A673 (cell line): ENCODE data around the gene BBS4.
"Not testable (repeated sequence)": the region's sequence is repeated elsewhere in the genome, so short reads cannot be mapped to it uniquely, and the experiment has no call there.

Experiments used
- EZH2 ChIP-seq: fragments of 200-600 bp; sonication (generic); IDR thresholded peaks from 2 replicates; pipeline ENCODE4 v1.6.1; 2017; ENCODE audit warnings: borderline replicate concordance, low read depth, mild to moderate bottlenecking, mixed read lengths, antibody characterized with exemption, low read length; ENCODE audit not compliant: poor library complexity, severe bottlenecking
- TF ChIP-seq, protein P1 (sequence below): fragments of 300-800, 200-600 bp; sonication (generic); conservative IDR thresholded peaks from 2 replicates; pipeline ENCODE4 v1.5.1; 2017; ENCODE audit warnings: low read depth, mild to moderate bottlenecking, antibody characterized with exemption, low read length, moderate library complexity, mixed read lengths

DNA sequence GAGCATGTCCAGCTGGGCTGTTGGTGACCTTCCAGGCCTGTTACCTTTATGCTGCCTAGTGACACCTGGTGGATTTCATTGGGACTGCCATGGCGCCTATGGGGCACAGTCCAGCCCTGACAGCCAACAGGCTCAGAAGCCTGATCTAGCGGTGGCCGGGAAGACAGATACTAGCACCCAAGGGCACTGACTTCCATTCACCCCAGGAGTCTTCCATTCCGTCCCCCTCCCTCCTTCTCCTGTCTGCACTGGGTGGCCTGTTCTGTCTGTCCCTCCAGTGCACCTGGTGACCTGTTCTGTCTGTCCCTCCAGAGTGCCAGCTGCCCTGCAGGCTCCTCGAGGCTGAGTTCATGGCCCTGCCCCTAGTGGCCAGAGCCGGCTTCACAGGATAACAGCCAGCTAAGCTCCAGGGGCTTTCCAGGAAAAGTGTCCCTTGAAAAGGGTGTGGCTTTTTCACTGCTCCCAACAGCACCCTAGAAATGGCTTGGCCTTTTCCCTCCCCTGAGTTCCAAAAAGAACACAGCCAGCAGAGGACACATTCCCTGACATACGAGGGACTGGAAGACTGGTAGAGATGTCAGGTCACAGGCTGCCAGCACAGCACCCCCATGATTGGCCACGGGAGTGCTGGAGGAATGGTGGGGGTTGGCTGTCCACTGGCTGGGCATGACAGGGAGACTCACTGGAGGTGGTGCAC lies 15.2 kb upstream of the BBS4 start:
- TF ChIP-seq, protein P1, sequence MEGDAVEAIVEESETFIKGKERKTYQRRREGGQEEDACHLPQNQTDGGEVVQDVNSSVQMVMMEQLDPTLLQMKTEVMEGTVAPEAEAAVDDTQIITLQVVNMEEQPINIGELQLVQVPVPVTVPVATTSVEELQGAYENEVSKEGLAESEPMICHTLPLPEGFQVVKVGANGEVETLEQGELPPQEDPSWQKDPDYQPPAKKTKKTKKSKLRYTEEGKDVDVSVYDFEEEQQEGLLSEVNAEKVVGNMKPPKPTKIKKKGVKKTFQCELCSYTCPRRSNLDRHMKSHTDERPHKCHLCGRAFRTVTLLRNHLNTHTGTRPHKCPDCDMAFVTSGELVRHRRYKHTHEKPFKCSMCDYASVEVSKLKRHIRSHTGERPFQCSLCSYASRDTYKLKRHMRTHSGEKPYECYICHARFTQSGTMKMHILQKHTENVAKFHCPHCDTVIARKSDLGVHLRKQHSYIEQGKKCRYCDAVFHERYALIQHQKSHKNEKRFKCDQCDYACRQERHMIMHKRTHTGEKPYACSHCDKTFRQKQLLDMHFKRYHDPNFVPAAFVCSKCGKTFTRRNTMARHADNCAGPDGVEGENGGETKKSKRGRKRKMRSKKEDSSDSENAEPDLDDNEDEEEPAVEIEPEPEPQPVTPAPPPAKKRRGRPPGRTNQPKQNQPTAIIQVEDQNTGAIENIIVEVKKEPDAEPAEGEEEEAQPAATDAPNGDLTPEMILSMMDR = peak; percentile 65
- TF ChIP-seq EZH2 = not testable (repeated sequence)
